Measurements from ENCODE around the gene OTULIN. TPM values are rescaled to one million over a fixed set of nuclear protein-coding genes. Genes with fewer than 3 reads are reported as not detected.

OTULIN gene
- total and polyA plus RNA-seq, 2 of the 13 experiments (the other 11 are each of a cell fraction or from before 2014, with no cell fraction given), result 7.0 to 34.8 TPM

- Histone ChIP-seq H4K20me1 (ENCODE audit: insufficient read depth, low read length) (peaks cover 12% of the 10 kb centered on the region), H2AFZ (ENCODE audit: low read length) (no peak overlapping the region), H3K36me3 (replicated peaks in 1 of 2; ENCODE audit: control insufficient read depth in 1 of 2, insufficient read depth in 2 of 2, low read length in 2 of 2) (peaks cover 5 to 42% of the 10 kb centered on the region in 2 experiments; a peak in 4 of 5 replicates), H3K9me3 (ENCODE audit: low read length) (no peaks in the 10 kb centered on the region), H3K9ac (ENCODE audit: insufficient read depth, low read depth, low read length) (no peak overlapping the region), H3K27ac (ENCODE audit: extremely low read length, insufficient read depth, low read length) (no peak overlapping the region), H3K27me3 (ENCODE audit: control insufficient read depth in 1 of 2, insufficient read depth in 2 of 2, low read length in 2 of 2) (no peaks in the 10 kb centered on the region), H3K79me2 (ENCODE audit: insufficient read depth, low read length) (peaks cover 92% of the 10 kb centered on the region), H3K4me1 (ENCODE audit: insufficient read depth, low read length) (peaks cover 47% of the 10 kb centered on the region), H3K4me3 (replicated peaks in 1 of 3; ENCODE audit: insufficient read depth in 1 of 3, low read depth in 2 of 3, low read length in 3 of 3) (no peak overlapping the region), H3K4me2 (ENCODE audit: low read depth, low read length) (no peak overlapping the region)
- intact Hi-C loops (cut with micrococcal nuclease; ENCODE audit: unreplicated experiment), result no loop called here
- in situ Hi-C loops (cut with HindIII; ENCODE audit: extremely low pct_ligation_motif_present, low pct_unique_long_range_greater_than_20kb), result no loop called here
- no peak for FAIRE-seq
- WGBS (ENCODE audit: low lambda C conversion rate), result 97% methylated on average over 3 of the region's 3 CpGs
- ATAC-seq, result no peak
- no TSS peak for BruUV-seq (replicated peaks)
- POLR2A ChIA-PET, result no interaction called here
- no peak for TF ChIP-seq FOXP4 (CRISPR knock-in tag; IDR thresholded peaks at IDR 0.05)
- TF ChIP-seq ZXDC (CRISPR knock-in tag; IDR thresholded peaks at IDR 0.05), result no peak
- TF ChIP-seq SAP130 (CRISPR knock-in tag; IDR thresholded peaks at IDR 0.05; ENCODE audit: low read depth), result no peak
- no peak for TF ChIP-seq POLR2AphosphoS5 (IDR thresholded peaks at IDR 0.05; ENCODE audit: low read depth, low read length)
- TF ChIP-seq ZSCAN22 (CRISPR knock-in tag; IDR thresholded peaks at IDR 0.05), result no peak
- TF ChIP-seq ZNF878 (CRISPR knock-in tag; IDR thresholded peaks at IDR 0.05), result no peak
- no peak for TF ChIP-seq ZNF616 (CRISPR knock-in tag; IDR thresholded peaks at IDR 0.05; ENCODE audit: low read depth)
- no peak for TF ChIP-seq CBFB (CRISPR knock-in tag; IDR thresholded peaks at IDR 0.05)
- no peak for TF ChIP-seq AKAP8 (CRISPR knock-in tag; IDR thresholded peaks at IDR 0.05)
- DNase-seq (ENCODE audit: low spot score), result no peak
- CTCF ChIA-PET (ENCODE audit: low intra/inter-chr PET ratio, low total read pairs), result no interaction called here
Observed at GRCh38 chr5:14673443-14673842, 8.9 kb downstream of the OTULIN start.

Measured in HepG2 (cell line).